ENCODE data around the gene MKNK1.

GRCh38 chr1:46563341-46563740 lies 40.7 kb downstream of the MKNK1 start:
- TF ChIP-seq RARB (CRISPR knock-in tag; IDR thresholded peaks at IDR 0.05) (no peak), ZFP3 (CRISPR knock-in tag; IDR thresholded peaks at IDR 0.05) (no peak), ZC3H10 (CRISPR knock-in tag; IDR thresholded peaks at IDR 0.05) (no peak), ISL1 (CRISPR knock-in tag; IDR thresholded peaks at IDR 0.05) (no peak), SNAI2 (CRISPR knock-in tag; IDR thresholded peaks at IDR 0.05) (no peak), ZNF565 (CRISPR knock-in tag; conservative IDR thresholded peaks at IDR 0.05; ENCODE audit: low read depth) (no peak), OSR1 (CRISPR knock-in tag; IDR thresholded peaks at IDR 0.05) (no peak), ZNF8 (CRISPR knock-in tag; IDR thresholded peaks at IDR 0.05) (no peak), ZFP30 (CRISPR knock-in tag; IDR thresholded peaks at IDR 0.05) (no peak), BACH2 (CRISPR knock-in tag; IDR thresholded peaks at IDR 0.05; ENCODE audit: borderline replicate concordance) (no peak), ZNF70 (CRISPR knock-in tag; IDR thresholded peaks at IDR 0.05) (no peak)
- TF ChIP-seq, protein P1, sequence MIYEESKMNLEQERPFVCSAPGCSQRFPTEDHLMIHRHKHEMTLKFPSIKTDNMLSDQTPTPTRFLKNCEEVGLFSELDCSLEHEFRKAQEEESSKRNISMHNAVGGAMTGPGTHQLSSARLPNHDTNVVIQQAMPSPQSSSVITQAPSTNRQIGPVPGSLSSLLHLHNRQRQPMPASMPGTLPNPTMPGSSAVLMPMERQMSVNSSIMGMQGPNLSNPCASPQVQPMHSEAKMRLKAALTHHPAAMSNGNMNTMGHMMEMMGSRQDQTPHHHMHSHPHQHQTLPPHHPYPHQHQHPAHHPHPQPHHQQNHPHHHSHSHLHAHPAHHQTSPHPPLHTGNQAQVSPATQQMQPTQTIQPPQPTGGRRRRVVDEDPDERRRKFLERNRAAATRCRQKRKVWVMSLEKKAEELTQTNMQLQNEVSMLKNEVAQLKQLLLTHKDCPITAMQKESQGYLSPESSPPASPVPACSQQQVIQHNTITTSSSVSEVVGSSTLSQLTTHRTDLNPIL (CRISPR knock-in tag; IDR thresholded peaks at IDR 0.05; ENCODE audit: low read depth), result no peak
- TF ChIP-seq, protein P2, sequence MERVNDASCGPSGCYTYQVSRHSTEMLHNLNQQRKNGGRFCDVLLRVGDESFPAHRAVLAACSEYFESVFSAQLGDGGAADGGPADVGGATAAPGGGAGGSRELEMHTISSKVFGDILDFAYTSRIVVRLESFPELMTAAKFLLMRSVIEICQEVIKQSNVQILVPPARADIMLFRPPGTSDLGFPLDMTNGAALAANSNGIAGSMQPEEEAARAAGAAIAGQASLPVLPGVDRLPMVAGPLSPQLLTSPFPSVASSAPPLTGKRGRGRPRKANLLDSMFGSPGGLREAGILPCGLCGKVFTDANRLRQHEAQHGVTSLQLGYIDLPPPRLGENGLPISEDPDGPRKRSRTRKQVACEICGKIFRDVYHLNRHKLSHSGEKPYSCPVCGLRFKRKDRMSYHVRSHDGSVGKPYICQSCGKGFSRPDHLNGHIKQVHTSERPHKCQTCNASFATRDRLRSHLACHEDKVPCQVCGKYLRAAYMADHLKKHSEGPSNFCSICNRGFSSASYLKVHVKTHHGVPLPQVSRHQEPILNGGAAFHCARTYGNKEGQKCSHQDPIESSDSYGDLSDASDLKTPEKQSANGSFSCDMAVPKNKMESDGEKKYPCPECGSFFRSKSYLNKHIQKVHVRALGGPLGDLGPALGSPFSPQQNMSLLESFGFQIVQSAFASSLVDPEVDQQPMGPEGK (CRISPR knock-in tag; IDR thresholded peaks at IDR 0.05; ENCODE audit: borderline replicate concordance), result no peak
- TF ChIP-seq, protein P3, sequence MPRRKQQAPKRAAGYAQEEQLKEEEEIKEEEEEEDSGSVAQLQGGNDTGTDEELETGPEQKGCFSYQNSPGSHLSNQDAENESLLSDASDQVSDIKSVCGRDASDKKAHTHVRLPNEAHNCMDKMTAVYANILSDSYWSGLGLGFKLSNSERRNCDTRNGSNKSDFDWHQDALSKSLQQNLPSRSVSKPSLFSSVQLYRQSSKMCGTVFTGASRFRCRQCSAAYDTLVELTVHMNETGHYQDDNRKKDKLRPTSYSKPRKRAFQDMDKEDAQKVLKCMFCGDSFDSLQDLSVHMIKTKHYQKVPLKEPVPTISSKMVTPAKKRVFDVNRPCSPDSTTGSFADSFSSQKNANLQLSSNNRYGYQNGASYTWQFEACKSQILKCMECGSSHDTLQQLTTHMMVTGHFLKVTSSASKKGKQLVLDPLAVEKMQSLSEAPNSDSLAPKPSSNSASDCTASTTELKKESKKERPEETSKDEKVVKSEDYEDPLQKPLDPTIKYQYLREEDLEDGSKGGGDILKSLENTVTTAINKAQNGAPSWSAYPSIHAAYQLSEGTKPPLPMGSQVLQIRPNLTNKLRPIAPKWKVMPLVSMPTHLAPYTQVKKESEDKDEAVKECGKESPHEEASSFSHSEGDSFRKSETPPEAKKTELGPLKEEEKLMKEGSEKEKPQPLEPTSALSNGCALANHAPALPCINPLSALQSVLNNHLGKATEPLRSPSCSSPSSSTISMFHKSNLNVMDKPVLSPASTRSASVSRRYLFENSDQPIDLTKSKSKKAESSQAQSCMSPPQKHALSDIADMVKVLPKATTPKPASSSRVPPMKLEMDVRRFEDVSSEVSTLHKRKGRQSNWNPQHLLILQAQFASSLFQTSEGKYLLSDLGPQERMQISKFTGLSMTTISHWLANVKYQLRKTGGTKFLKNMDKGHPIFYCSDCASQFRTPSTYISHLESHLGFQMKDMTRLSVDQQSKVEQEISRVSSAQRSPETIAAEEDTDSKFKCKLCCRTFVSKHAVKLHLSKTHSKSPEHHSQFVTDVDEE (CRISPR knock-in tag; IDR thresholded peaks at IDR 0.05), result no peak
